ENCODE measurements around the gene CIITA. TPM values are rescaled to one million over a fixed set of nuclear protein-coding genes. Genes with fewer than 3 reads are reported as not detected.

Gene CIITA
- total RNA-seq, 3 donors from 2014 or later, result 5.6 to 14.6 (median 11.1) TPM

GRCh38 chr16:10885246-10885645, 8.2 kb downstream of the CIITA start:
- intact Hi-C loops (cut with DNase I; ENCODE audit: low total_unique reads), result no loop called here
- TF ChIP-seq CTCF (IDR thresholded peaks at IDR 0.05), result no peak
- TF ChIP-seq POLR2A (IDR thresholded peaks at IDR 0.05), result no peak
- H3K4me3 ChIP-seq, result no peak overlapping the region
- no peaks in the 10 kb centered on the region for H3K36me3 ChIP-seq
- H3K4me1 ChIP-seq, result no peaks in the 10 kb centered on the region
- DNase-seq (ENCODE audit: low spot score in 2 of 2), result no peak
- no peaks in the 10 kb centered on the region for H3K9me3 ChIP-seq
- H3K27me3 ChIP-seq, result no peaks in the 10 kb centered on the region
- no peak overlapping the region for H3K27ac ChIP-seq

GRCh38 chr16:10888320-10888937, 11.4 kb downstream of the CIITA start:
- no peak for TF ChIP-seq CTCF (IDR thresholded peaks at IDR 0.05)
- no peak for TF ChIP-seq POLR2AphosphoS5 (IDR thresholded peaks at IDR 0.05)
- TF ChIP-seq POLR2A (IDR thresholded peaks at IDR 0.05), result no peak
- no peak for DNase-seq (ENCODE audit: low spot score in 2 of 2)
- no peaks in the 10 kb centered on the region for H3K36me3 ChIP-seq
- no peak overlapping the region for H3K27ac ChIP-seq
- intact Hi-C loops (cut with DNase I; ENCODE audit: low total_unique reads), result no loop called here
- H3K4me3 ChIP-seq, result no peak overlapping the region
- H3K27me3 ChIP-seq, result no peaks in the 10 kb centered on the region
- no peaks in the 10 kb centered on the region for H3K9me3 ChIP-seq
- no peaks in the 10 kb centered on the region for H3K4me1 ChIP-seq

GRCh38 chr16:10889855-10890254, 12.9 kb downstream of the CIITA start:
- intact Hi-C loops (cut with DNase I; ENCODE audit: low total_unique reads), result no loop called here
- Histone ChIP-seq H3K27me3 (no peaks in the 10 kb centered on the region), H3K9me3 (no peaks in the 10 kb centered on the region), H3K4me1 (no peaks in the 10 kb centered on the region), H3K36me3 (no peaks in the 10 kb centered on the region), H3K4me3 (no peak overlapping the region), H3K27ac (no peak overlapping the region)
- TF ChIP-seq CTCF (IDR thresholded peaks at IDR 0.05) (no peak), POLR2AphosphoS5 (IDR thresholded peaks at IDR 0.05) (no peak), POLR2A (IDR thresholded peaks at IDR 0.05) (no peak)
- no peak for DNase-seq (ENCODE audit: low spot score in 2 of 2)

- Histone ChIP-seq H3K9me3 (no peaks in the 10 kb centered on the region), H3K4me3 (no peak overlapping the region), H3K4me1 (no peaks in the 10 kb centered on the region), H3K27me3 (no peaks in the 10 kb centered on the region), H3K36me3 (no peaks in the 10 kb centered on the region), H3K27ac (no peak overlapping the region)
- no peak for DNase-seq (ENCODE audit: low spot score in 2 of 2)
- intact Hi-C loops (cut with DNase I; ENCODE audit: low total_unique reads), result no loop called here
- TF ChIP-seq POLR2A (IDR thresholded peaks at IDR 0.05) (no peak), POLR2AphosphoS5 (IDR thresholded peaks at IDR 0.05) (no peak), CTCF (IDR thresholded peaks at IDR 0.05) (no peak)
These were observed 15.8 kb downstream of the CIITA start for GRCh38 chr16:10892782-10893318.

- no peaks in the 10 kb centered on the region for H3K4me1 ChIP-seq
- H3K4me3 ChIP-seq, result no peak overlapping the region
- no peaks in the 10 kb centered on the region for H3K27me3 ChIP-seq
- no peak for DNase-seq (ENCODE audit: low spot score in 2 of 2)
- H3K36me3 ChIP-seq, result no peaks in the 10 kb centered on the region
- intact Hi-C loops (cut with DNase I; ENCODE audit: low total_unique reads), result no loop called here
- no peaks in the 10 kb centered on the region for H3K9me3 ChIP-seq
- TF ChIP-seq CTCF (IDR thresholded peaks at IDR 0.05), result no peak
- H3K27ac ChIP-seq, result no peak overlapping the region
These were observed 18.3 kb downstream of the CIITA start for GRCh38 chr16:10895053-10895946.
